NCI-H1930 (cell line): ENCODE data around the gene PLCB2.

ENCODE experiments used
- DNase-seq, 2 experiments: peaks; one replicate each; lab custom pipeline; 2025; lab: John Stamatoyannopoulos, UW

Gene PLCB2

GRCh38 chr15:40340038-40340739 lies 32.5 kb upstream of the PLCB2 start:
- DNase-seq = no peak

GRCh38 chr15:40339621-40339945 lies 31.8 kb upstream of the PLCB2 start:
- no peak for DNase-seq

GRCh38 chr15:40338921-40339620 lies 31.3 kb upstream of the PLCB2 start:
- DNase-seq = no peak

GRCh38 chr15:40338041-40338657 lies 30.4 kb upstream of the PLCB2 start:
- peak; percentile 32 for DNase-seq

GRCh38 chr15:40337597-40337996 lies 29.9 kb upstream of the PLCB2 start:
- DNase-seq = no peak

GRCh38 chr15:40336744-40337122 lies 29.0 kb upstream of the PLCB2 start:
- no peak for DNase-seq

- no peak for DNase-seq
These were observed 28.4 kb upstream of the PLCB2 start for GRCh38 chr15:40335938-40336743.

- DNase-seq = no peak
These were observed 27.4 kb upstream of the PLCB2 start for GRCh38 chr15:40334941-40335795.

- no peak for DNase-seq
These were observed 26.8 kb upstream of the PLCB2 start for GRCh38 chr15:40334541-40334940.

- no peak for DNase-seq
These were observed 26.3 kb upstream of the PLCB2 start for GRCh38 chr15:40333922-40334492.

GRCh38 chr15:40332113-40332781 lies 24.5 kb upstream of the PLCB2 start:
- DNase-seq = no peak

- DNase-seq = no peak
These were observed 23.9 kb upstream of the PLCB2 start for GRCh38 chr15:40331637-40332036.

GRCh38 chr15:40331026-40331425 lies 23.3 kb upstream of the PLCB2 start:
- no peak for DNase-seq

- no peak for DNase-seq
These were observed 22.7 kb upstream of the PLCB2 start for GRCh38 chr15:40330368-40330836.

GRCh38 chr15:40329804-40330203 lies 22.1 kb upstream of the PLCB2 start:
- no peak for DNase-seq

GRCh38 chr15:40328751-40329150 lies 21.0 kb upstream of the PLCB2 start:
- no peak for DNase-seq

- no peak for DNase-seq
These were observed 20.4 kb upstream of the PLCB2 start for GRCh38 chr15:40328176-40328575.

GRCh38 chr15:40327457-40327856 lies 19.7 kb upstream of the PLCB2 start:
- no peak for DNase-seq

- DNase-seq = no peak
These were observed 18.0 kb upstream of the PLCB2 start for GRCh38 chr15:40325700-40326099.

GRCh38 chr15:40325188-40325587 lies 17.5 kb upstream of the PLCB2 start:
- DNase-seq = no peak
